HepG2 (cell line): ENCODE data around the gene FAM20C. TPM values are rescaled to one million over a fixed set of nuclear protein-coding genes. Genes with fewer than 3 reads are reported as not detected.
A peak's percentile ranks its signal among the peaks of the same experiment; 100 is the strongest.

ENCODE experiments used
- ATAC-seq: fragments of 200-7000 bp; cut with Tn5 transposase; 3 replicates; pipeline ENCODE4 v1.9.1; 2020; ENCODE audit warnings: mild to moderate bottlenecking, moderate library complexity
- BruUV-seq: library from RNA; stranded (reverse); fragments of 400-500 nt; replicated peaks from 2 replicates; lab custom pipeline; 2021; lab: Mats Ljungman, UMichigan
- CTCF ChIA-PET: fragments of 300-600 bp; formaldehyde crosslinking; extraction: SDS; loops from one replicate; lab custom pipeline; 2021; ENCODE audit warnings: low total read pairs, inconsistent platforms, low intra/inter-chr PET ratio; lab: Yijun Ruan, JAX
- POLR2A ChIA-PET: fragments of 350-600 bp; sonication (Branson Sonifier 250); formaldehyde crosslinking; loops from one replicate; lab custom pipeline; 2020; ENCODE audit warnings: antibody characterized with exemption, inconsistent platforms; lab: Yijun Ruan, JAX
- DNase-seq: peaks from one replicate; pipeline ENCODE4 v3.0.0-alpha.2; 2015; ENCODE audit warnings: low spot score
- FAIRE-seq: peaks from 3 replicates; lab custom pipeline; 2011; peaks lifted over from hg19 to GRCh38; lab: Jason Lieb, UNC
- H2AFZ ChIP-seq: one replicate; pipeline ENCODE4 v1.6.1; 2011; ENCODE audit warnings: low read length, inconsistent platforms
- H3K27ac ChIP-seq: fragments of 300-600 bp; 3 replicates; pipeline ENCODE4 v1.8.0; 2011; ENCODE audit warnings: mixed run types, mild to moderate bottlenecking, mixed read lengths, low read length, inconsistent platforms; ENCODE audit not compliant: insufficient read depth; ENCODE audit errors: extremely low read length
- H3K27me3 ChIP-seq, 2 experiments: fragments of 200-600 bp in 1 of 2; 2 replicates in 1 of 2; 3 replicates in 1 of 2; pipeline versions ENCODE4 v1.6.0 to v1.8.0; 2011; ENCODE audit warnings: low read length in 2 of 2, mild to moderate bottlenecking in 2 of 2, moderate library complexity in 2 of 2, inconsistent platforms in 1 of 2; ENCODE audit not compliant: insufficient read depth in 2 of 2, control insufficient read depth in 1 of 2
- H3K36me3 ChIP-seq, 2 experiments: fragments of 200-600 bp in 1 of 2; replicated peaks in 1 of 2; 2 replicates in 1 of 2; 3 replicates in 1 of 2; pipeline versions ENCODE4 v1.5.1 to v1.8.0; 2011; ENCODE audit warnings: low read length in 2 of 2, inconsistent platforms in 1 of 2; ENCODE audit not compliant: insufficient read depth in 2 of 2, control insufficient read depth in 1 of 2
- H3K4me1 ChIP-seq: 2 replicates; pipeline ENCODE4 v1.5.1; 2012; ENCODE audit warnings: low read length, inconsistent platforms; ENCODE audit not compliant: insufficient read depth
- H3K4me2 ChIP-seq: 2 replicates; pipeline ENCODE4 v1.6.0; 2011; ENCODE audit warnings: low read depth, low read length, inconsistent platforms
- H3K4me3 ChIP-seq, 3 experiments: fragments of 200-600 bp in 1 of 3; sonication (generic), shearing (Covaris generic) in 1 of 3; replicated peaks in 1 of 3; 2 replicates each; pipeline ENCODE4 v1.5.1; 2011 to 2016; ENCODE audit warnings: low read length in 3 of 3, inconsistent platforms in 2 of 3, low read depth in 2 of 3, mild to moderate bottlenecking in 2 of 3, control low read depth in 1 of 3, mixed read lengths in 1 of 3; ENCODE audit not compliant: insufficient read depth in 1 of 3
- H3K79me2 ChIP-seq: one replicate; pipeline ENCODE4 v1.6.1; 2011; ENCODE audit warnings: low read length, inconsistent platforms; ENCODE audit not compliant: insufficient read depth
- H3K9ac ChIP-seq: 2 replicates; pipeline ENCODE4 v1.6.0; 2011; ENCODE audit warnings: mild to moderate bottlenecking, low read depth, low read length, inconsistent platforms; ENCODE audit not compliant: insufficient read depth
- H3K9me3 ChIP-seq: 2 replicates; pipeline ENCODE4 v1.5.1; 2012; ENCODE audit warnings: mild to moderate bottlenecking, low read length
- H4K20me1 ChIP-seq: 2 replicates; pipeline ENCODE4 v1.6.0; 2011; ENCODE audit warnings: inconsistent platforms, mild to moderate bottlenecking, low read length, moderate library complexity; ENCODE audit not compliant: insufficient read depth
- AGO2 ChIP-seq: fragments of 200-400 bp; formaldehyde crosslinking; optimal IDR thresholded peaks from 2 replicates; pipeline ENCODE3; 2017; ENCODE audit warnings: mild to moderate bottlenecking, low read depth, low read length, moderate library complexity
- ATF7 ChIP-seq, 2 experiments: fragments of 450-650 bp in 1 of 2; sonication (generic) in 1 of 2; formaldehyde crosslinking in 1 of 2; IDR thresholded peaks; 2 replicates each; pipeline versions ENCODE4 v1.4.0 to v1.6.1; 2016 to 2020; ENCODE audit warnings: antibody characterized with exemption in 1 of 2, mild to moderate bottlenecking in 1 of 2, missing genetic modification reagents in 1 of 2
- ETV6 ChIP-seq: sonication (generic); formaldehyde crosslinking; conservative IDR thresholded peaks from 2 replicates; pipeline ENCODE4 v1.4.0; 2020; ENCODE audit warnings: missing genetic modification reagents
- FOXO1 ChIP-seq: sonication (generic); formaldehyde crosslinking; IDR thresholded peaks from 2 replicates; pipeline ENCODE4 v1.4.0; 2020; ENCODE audit warnings: missing genetic modification reagents
- GABPB1 ChIP-seq: IDR thresholded peaks from 2 replicates; pipeline ENCODE4 v1.6.1; 2016; ENCODE audit warnings: mild to moderate bottlenecking, missing genetic modification reagents, moderate library complexity, missing compliant biosample characterization
- GATAD1 ChIP-seq: IDR thresholded peaks from 2 replicates; pipeline ENCODE4 v1.6.1; 2016; ENCODE audit warnings: missing genetic modification reagents, missing compliant biosample characterization
- IKZF4 ChIP-seq: sonication (generic); formaldehyde crosslinking; IDR thresholded peaks from 2 replicates; pipeline ENCODE4 v1.5.1; 2020; ENCODE audit warnings: borderline replicate concordance, mild to moderate bottlenecking, low read depth, missing genetic modification reagents; ENCODE audit errors: not compliant biosample characterization
- JUND ChIP-seq: sonication (generic); formaldehyde crosslinking; IDR thresholded peaks from 2 replicates; pipeline ENCODE4 v1.8.0; 2022; ENCODE audit warnings: mild to moderate bottlenecking, missing genetic modification reagents
- MXD4 ChIP-seq: IDR thresholded peaks from 2 replicates; pipeline ENCODE4 v1.6.1; 2016; ENCODE audit warnings: mild to moderate bottlenecking, missing biosample characterization, missing genetic modification reagents
- NONO ChIP-seq, 2 experiments: fragments of 450-650 bp in 1 of 2; sonication (generic) in 1 of 2; formaldehyde crosslinking in 1 of 2; IDR thresholded peaks in 1 of 2; conservative IDR thresholded peaks in 1 of 2; 2 replicates each; pipeline versions ENCODE4 v1.6.1 to v1.8.0; 2017 to 2022; ENCODE audit warnings: mild to moderate bottlenecking in 1 of 2, missing genetic modification reagents in 1 of 2, moderate library complexity in 1 of 2
- PHB2 ChIP-seq: fragments of 450-650 bp; IDR thresholded peaks from 2 replicates; pipeline ENCODE4 v1.6.1; 2018; ENCODE audit not compliant: partially characterized antibody
- PRPF4 ChIP-seq: fragments of 200-400 bp; formaldehyde crosslinking; IDR thresholded peaks from 2 replicates; pipeline ENCODE4 v1.6.1; 2016; ENCODE audit warnings: low read length, low read depth; ENCODE audit not compliant: poor library complexity, severe bottlenecking
- SRY ChIP-seq: sonication (generic); formaldehyde crosslinking; IDR thresholded peaks from 2 replicates; pipeline ENCODE4 v1.8.0; 2022; ENCODE audit warnings: mild to moderate bottlenecking, missing genetic modification reagents
- TOE1 ChIP-seq: sonication (generic); formaldehyde crosslinking; IDR thresholded peaks from 2 replicates; pipeline ENCODE4 v1.4.0; 2020; ENCODE audit warnings: mild to moderate bottlenecking, missing genetic modification reagents
- U2AF1 ChIP-seq: fragments of 200-400 bp; formaldehyde crosslinking; optimal IDR thresholded peaks from 2 replicates; pipeline ENCODE3; 2017; ENCODE audit warnings: mild to moderate bottlenecking, low read depth, low read length
- ZFX ChIP-seq: sonication (generic); formaldehyde crosslinking; IDR thresholded peaks from 2 replicates; pipeline ENCODE4 v1.4.0; 2020; ENCODE audit warnings: mild to moderate bottlenecking, low read depth, missing genetic modification reagents, moderate library complexity
- ZNF383 ChIP-seq: sonication (generic); formaldehyde crosslinking; IDR thresholded peaks from 2 replicates; pipeline ENCODE4 v1.4.0; 2020; ENCODE audit warnings: missing genetic modification reagents, mild to moderate bottlenecking, borderline replicate concordance
- ZNF501 ChIP-seq: sonication (generic); formaldehyde crosslinking; IDR thresholded peaks from 2 replicates; pipeline ENCODE4 v1.5.1; 2020; ENCODE audit warnings: mild to moderate bottlenecking, moderate library complexity, missing genetic modification reagents
- ZNF543 ChIP-seq: sonication (generic); formaldehyde crosslinking; IDR thresholded peaks from 2 replicates; pipeline ENCODE4 v1.4.0; 2020; ENCODE audit warnings: mild to moderate bottlenecking, missing genetic modification reagents
- ZNF749 ChIP-seq: sonication (generic); formaldehyde crosslinking; IDR thresholded peaks from 2 replicates; pipeline ENCODE4 v1.8.0; 2022; ENCODE audit warnings: mild to moderate bottlenecking, missing genetic modification reagents, moderate library complexity, borderline replicate concordance
- ZNF766 ChIP-seq: sonication (generic); formaldehyde crosslinking; IDR thresholded peaks from 2 replicates; pipeline ENCODE4 v1.5.0; 2020; ENCODE audit warnings: missing genetic modification reagents, borderline replicate concordance
- ZNF773 ChIP-seq: sonication (generic); formaldehyde crosslinking; IDR thresholded peaks from 2 replicates; pipeline ENCODE4 v1.4.0; 2020; ENCODE audit warnings: missing genetic modification reagents, borderline replicate concordance
- ZZZ3 ChIP-seq: sonication (generic); formaldehyde crosslinking; IDR thresholded peaks from 2 replicates; pipeline ENCODE4 v1.4.0; 2020; ENCODE audit warnings: missing genetic modification reagents, mild to moderate bottlenecking, borderline replicate concordance
- WGBS: methylation state at CpG from one replicate; pipeline ENCODE4 v1.1.6; 2017; ENCODE audit warnings: low lambda C conversion rate; 5-methylcytosine and 5-hydroxymethylcytosine counted together
- in situ Hi-C: cut with HindIII; loops from 2 replicates; pipeline ENCODE4 v1.10.0; 2017; ENCODE audit warnings: low pct_unique_long_range_greater_than_20kb; ENCODE audit not compliant: extremely low pct_ligation_motif_present
- intact Hi-C: fragments of 100-400 bp; cut with micrococcal nuclease; formaldehyde crosslinking; loops from one replicate; pipeline ENCODE4 v1.10.0; 2022; ENCODE audit not compliant: unreplicated experiment
- polyA plus RNA-seq, 8 experiments: library from polyadenylated mRNA; depleted of rRNA in 3 of 8; stranded (reverse) in 7 of 8; unstranded in 1 of 8; fragments of >200 nt; fragmentation: Illumina TruSeq in 4 of 8; extraction: Trizol in 4 of 8; gene quantifications; 2 replicates each; pipeline versions ENCODE4 v1.2.1 to v1.2.3, GENCODE V29; 2011 to 2016; ENCODE audit warnings: low read depth in 4 of 8, missing spikeins in 1 of 8, mixed read lengths in 1 of 8; ENCODE audit not compliant: insufficient read depth in 1 of 8
- total RNA-seq, 5 experiments: library from RNA; depleted of rRNA; stranded (reverse); fragments of >200 nt; fragmentation: Illumina TruSeq; extraction: Trizol; gene quantifications; 2 replicates each; pipeline ENCODE4 v1.2.3, GENCODE V29; 2016; ENCODE audit warnings: low read depth in 1 of 5

FAM20C gene
- total and polyA plus RNA-seq, 2 of the 13 experiments (the other 11 are each of a cell fraction or from before 2014, with no cell fraction given), result 11.9 to 19.9 TPM

DNA sequence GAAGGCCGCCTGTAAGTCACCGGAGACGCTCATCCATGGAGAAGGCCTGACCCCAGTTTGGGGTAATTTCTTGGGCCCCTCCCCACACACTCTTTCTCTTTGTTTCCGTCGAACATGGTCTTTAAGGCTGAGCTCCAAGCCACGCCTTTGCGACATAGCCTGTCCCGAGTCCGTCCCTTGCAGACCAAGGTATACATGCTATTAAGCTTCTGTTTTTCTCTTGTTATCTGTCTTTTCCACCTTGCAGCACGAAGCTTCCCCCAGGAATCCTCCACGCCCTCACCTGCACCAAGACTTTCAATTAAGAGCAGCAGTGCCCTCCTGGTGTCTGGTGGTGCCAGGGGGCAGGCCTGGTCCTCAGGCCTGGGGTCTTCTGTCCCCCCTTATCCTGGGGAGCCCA, 4.2 kb upstream of the FAM20C start:
- BruUV-seq, result no TSS peak
- H3K27me3 ChIP-seq, result peaks cover 8 to 65% of the 10 kb centered on the region in 2 experiments; a peak in 4 of 5 replicates

DNA sequence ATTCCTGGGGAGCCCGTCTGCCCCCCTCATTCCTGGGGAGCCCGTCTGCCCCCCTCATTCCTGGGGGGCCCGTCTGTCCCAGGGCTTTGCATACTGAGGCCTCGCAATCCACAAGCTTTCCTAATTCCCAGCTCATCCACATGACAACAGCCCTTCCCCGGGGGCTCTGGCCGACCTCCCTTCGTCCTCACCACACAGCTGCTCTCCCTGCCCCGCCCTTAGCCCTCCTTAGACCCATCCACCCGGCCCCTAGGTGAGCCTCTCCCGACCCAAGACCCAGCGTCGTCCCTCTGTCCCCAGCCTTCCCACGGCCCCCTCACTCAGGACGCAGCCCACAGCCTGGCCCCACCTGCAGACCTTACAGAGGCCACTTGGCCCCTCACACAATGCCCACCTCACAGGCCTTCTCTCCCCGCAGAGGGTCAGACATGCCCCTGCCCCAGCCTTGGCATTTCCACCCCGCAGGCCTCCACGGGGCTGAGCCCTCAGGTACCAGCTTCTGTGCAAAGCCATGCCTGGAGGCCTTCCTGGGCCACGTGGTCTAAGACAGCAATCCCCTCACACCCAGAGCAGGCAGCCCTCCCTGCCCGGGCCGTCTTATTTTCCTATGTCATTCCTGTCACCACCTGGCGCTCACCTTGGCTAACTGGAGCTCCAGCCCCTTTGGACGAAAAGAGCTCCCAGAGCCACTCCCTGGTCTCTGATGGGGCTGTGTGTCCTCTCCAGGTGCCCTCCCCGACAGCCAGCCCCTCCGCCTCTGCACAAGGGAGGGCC, 3.5 kb upstream of the FAM20C start:
- no peaks in the 10 kb centered on the region for H3K4me1 ChIP-seq
- no peak overlapping the region for H3K4me2 ChIP-seq
- no peak overlapping the region for H2AFZ ChIP-seq
- CTCF ChIA-PET, result no interaction called here
- peaks cover 7 to 58% of the 10 kb centered on the region in 2 experiments; a peak in 4 of 5 replicates for H3K27me3 ChIP-seq
- H3K9me3 ChIP-seq, result no peaks in the 10 kb centered on the region
- POLR2A ChIA-PET, result interaction anchor here (0.8 to 1.2 kb wide), 2 partner anchors 8 to 11 kb away, joined by 3 to 4 read pairs; no protein-coding TSS in a partner anchor
- no peaks in the 10 kb centered on the region for H3K79me2 ChIP-seq
- no peaks in the 10 kb centered on the region for H4K20me1 ChIP-seq
- DNase-seq, result no peak
- H3K36me3 ChIP-seq, result no peaks in the 10 kb centered on the region
- WGBS, result 37% methylated on average over 19 of the region's 24 CpGs
- no peak for ATAC-seq
- in situ Hi-C loops (no loop called here), intact Hi-C loops (no loop called here)
- FAIRE-seq, result no peak
- no TSS peak for BruUV-seq
- no peak overlapping the region for H3K9ac ChIP-seq
- no peak overlapping the region for H3K27ac ChIP-seq
- no peak overlapping the region for H3K4me3 ChIP-seq
- peak; percentile 42 for TF ChIP-seq AGO2
- TF ChIP-seq ZNF749 (CRISPR knock-in tag), result no peak
- TF ChIP-seq FOXO1 (CRISPR knock-in tag), result no peak
- no peak for TF ChIP-seq GABPB1 (CRISPR knock-in tag)
- no peak for TF ChIP-seq TOE1 (CRISPR knock-in tag)
- no peak for TF ChIP-seq ATF7 (IDR thresholded peaks at IDR 0.05)
- TF ChIP-seq ATF7 (CRISPR knock-in tag; IDR thresholded peaks at IDR 0.05), result no peak
- no peak for TF ChIP-seq ZNF543
- TF ChIP-seq NONO (IDR thresholded peaks at IDR 0.05), result no peak
- TF ChIP-seq NONO (CRISPR knock-in tag; conservative IDR thresholded peaks at IDR 0.05), result 0 out of 2 replicates have a peak, but pooled peaks have one; percentile 12
- no peak for TF ChIP-seq U2AF1
- no peak for TF ChIP-seq PRPF4

More for the DNA sequence above, 4.2 kb upstream of the FAM20C start:
- intact Hi-C loops (no loop called here), in situ Hi-C loops (no loop called here)
- ATAC-seq (no peak), DNase-seq (no peak), FAIRE-seq (no peak)
- TF ChIP-seq PHB2, result no peak
- TF ChIP-seq ZNF501 (CRISPR knock-in tag), result no peak
- no peak for TF ChIP-seq ZNF383
- TF ChIP-seq IKZF4 (CRISPR knock-in tag), result no peak
- TF ChIP-seq GABPB1 (CRISPR knock-in tag), result no peak
- no peak for TF ChIP-seq ZZZ3 (CRISPR knock-in tag)
- no peak for TF ChIP-seq ZNF766
- TF ChIP-seq ZFX (CRISPR knock-in tag), result no peak
- no peak for TF ChIP-seq ETV6 (CRISPR knock-in tag)
- no peak for TF ChIP-seq ZNF773 (CRISPR knock-in tag)
- TF ChIP-seq SRY, result no peak
- TF ChIP-seq GATAD1 (CRISPR knock-in tag), result no peak
- no peak for TF ChIP-seq JUND (CRISPR knock-in tag)
- no peak for TF ChIP-seq MXD4
- Histone ChIP-seq H3K4me3 (no peak overlapping the region), H3K9ac (no peak overlapping the region), H3K4me1 (no peaks in the 10 kb centered on the region), H3K27ac (no peak overlapping the region), H3K79me2 (no peaks in the 10 kb centered on the region), H3K9me3 (no peaks in the 10 kb centered on the region), H4K20me1 (no peaks in the 10 kb centered on the region), H2AFZ (no peak overlapping the region), H3K36me3 (no peaks in the 10 kb centered on the region), H3K4me2 (no peak overlapping the region)
- ChIA-PET POLR2A (interaction anchor here (0.8 to 1.2 kb wide), 2 partner anchors 9 to 12 kb away, joined by 3 to 4 read pairs; no protein-coding TSS in a partner anchor), CTCF (no interaction called here)
- WGBS, result 42% methylated on average over 11 of the region's 11 CpGs
